Activated gamma-delta T cell treated with Interleukin-2 at 50 U/mL for 16 hours (primary cell): ENCODE measurements around the gene GUK1.
"Not testable (repeated sequence)": the region's sequence is repeated elsewhere in the genome, so short reads cannot be mapped to it uniquely, and the experiment has no call there.

Experiments used
- DNase-seq: peaks from one replicate; pipeline ENCODE4 v3.0.0-alpha.2; 2020

Gene GUK1

GRCh38 chr1:228164561-228165371 is 24.7 kb downstream of the GUK1 start:
- no peak for DNase-seq

DNA sequence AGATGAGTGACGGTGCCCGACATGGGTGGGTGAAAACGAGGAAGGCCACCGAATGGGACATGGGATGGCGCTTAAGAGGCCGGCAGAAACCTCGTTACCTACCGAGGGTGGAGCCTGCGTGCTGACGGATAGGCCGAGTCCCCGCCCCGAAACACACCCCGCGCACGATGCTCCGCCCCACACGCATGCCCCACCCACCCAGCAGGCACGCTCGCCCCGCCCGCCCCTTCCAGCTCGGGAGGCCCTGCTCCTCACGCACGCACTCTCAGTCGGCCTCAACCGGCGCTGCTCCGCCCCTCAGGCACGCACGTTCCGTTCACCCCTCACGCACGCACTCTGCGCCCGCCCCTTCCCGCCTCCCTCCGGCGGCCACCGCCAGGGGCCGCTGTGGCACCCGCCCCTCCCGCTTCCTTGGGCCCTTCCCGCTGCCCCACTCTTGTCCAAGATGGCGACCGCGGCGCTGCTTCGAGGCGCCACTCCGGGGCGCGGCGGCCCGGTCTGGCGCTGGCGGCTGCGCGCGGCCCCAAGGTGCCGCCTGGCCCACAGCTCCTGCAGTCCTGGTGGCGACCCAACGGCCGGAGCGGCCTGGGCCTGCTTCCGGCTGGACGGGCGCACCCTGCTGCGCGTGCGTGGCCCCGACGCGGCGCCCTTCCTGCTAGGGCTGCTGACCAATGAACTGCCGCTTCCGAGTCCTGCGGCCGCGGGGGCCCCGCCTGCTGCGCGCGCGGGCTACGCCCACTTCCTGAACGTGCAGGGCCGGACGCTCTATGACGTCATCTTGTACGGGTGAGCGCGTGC is 25.5 kb downstream of the GUK1 start, which contains the start of gene IBA57:
TSS of gene IBA57 (plus strand) at position 433 of the 798 bp plus-strand sequence. CDS start at position 446, 13 bp downstream.
- peak; percentile 99 for DNase-seq

DNA sequence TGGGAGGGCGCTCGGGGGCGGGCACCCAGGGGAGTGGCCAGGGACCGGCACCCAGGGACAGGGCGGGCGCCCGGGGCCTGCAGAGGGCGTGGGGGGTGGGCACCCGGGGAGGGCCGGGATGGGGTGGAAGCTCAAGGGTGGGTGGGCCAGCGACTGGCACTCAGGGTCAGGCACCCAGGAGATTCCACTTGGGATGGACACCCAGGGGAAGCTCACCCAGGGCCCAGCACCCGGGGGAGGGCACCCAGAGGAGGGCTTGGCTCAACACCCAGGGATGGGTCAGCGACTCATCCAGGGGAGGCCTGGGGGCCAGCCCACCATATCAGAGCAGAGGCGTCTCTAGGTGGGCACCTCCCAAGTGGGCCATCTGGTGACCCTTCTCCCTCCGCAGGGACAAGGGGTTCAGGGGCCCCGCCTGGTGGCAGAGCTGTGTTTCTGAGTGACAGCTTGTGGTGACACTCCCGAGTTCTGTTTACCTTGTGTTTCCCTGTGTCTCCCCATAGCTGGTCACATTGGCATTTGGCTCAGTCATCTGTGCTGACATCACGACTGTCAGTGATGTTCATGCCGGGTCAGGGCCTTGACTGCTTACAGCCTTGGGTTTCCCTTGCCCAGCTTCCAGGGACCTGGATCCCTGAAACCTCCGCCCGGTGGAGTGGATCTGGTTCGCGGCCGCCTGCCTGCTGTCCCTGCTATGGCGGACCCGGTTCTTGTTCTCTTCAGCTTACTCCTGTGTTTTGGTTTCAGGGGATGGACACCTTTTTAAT is 26.3 kb downstream of the GUK1 start:
- DNase-seq: peak; percentile 43

GRCh38 chr1:228168563-228169270 is 28.6 kb downstream of the GUK1 start:
- DNase-seq: no peak

DNA sequence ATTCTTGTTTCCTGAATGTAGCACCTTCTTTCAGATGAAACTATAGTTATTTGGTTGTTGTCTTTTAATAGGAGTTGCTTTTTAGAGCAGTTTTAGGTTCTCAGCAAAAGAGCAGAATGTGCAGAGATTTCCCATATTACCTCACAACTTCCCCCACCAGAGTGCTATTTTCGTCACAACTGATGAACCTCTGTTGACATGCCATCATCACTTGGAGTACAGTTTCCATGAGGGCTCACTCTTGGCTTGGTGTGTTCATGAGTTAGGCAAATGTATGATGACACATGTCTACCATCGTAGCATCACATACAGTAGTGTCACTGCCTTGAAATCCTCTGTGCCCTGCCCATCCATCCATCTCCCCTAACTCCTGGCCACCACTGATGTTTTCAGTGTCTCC is 29.3 kb downstream of the GUK1 start:
- DNase-seq: no peak

DNA sequence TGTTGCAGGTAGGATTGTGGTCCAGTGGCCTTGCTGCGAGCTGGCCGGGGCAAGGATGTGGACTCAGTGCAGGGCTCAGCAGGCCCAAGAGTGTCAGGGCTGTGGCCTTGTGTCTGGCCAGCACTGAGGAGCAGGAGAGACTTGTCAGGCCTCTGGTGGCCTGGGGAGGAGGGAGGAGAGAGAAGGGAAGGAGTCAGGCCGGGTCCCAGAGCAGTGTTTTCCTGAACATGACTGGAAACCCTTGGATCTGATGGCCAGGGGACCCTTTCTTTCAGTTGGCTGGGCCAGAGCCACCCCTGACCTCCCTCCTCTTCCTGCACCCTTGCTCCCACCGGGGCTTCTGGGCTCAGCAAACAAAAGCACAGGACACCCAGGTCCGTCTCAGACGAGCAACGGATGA is 30.6 kb downstream of the GUK1 start:
- no peak for DNase-seq

DNA sequence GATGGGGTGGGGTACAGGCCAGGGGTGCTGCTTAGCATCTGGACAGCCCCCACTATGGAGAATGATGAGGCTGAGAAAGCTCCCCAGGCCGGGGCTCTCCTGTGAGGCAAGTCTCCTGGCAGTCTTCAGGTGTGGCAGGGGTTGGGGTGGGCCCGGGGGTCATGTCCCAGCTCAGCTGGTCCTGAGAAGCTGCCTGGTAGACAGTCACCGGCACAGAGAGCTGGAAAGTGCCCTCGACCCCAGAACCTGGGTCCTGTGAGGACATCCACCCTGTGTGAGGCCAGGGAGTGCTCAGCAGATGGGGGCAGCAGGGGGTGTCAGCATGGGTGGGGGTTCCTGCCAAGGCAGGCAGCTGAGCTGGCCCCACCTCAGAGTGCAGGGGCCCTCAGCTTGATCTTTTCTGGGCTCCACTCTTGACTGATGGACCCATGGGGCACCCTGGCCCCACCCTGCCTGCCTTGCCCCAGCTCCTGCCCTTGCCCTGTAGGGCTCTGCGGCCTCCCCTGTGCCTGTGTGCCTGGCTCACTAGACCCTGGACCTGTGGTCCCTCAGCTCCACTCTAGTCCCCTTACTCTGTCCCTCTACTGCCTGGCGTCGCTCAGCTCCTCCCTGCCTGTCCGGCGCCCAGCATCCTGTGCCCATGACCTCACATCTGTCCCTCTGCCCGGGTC is 31.3 kb downstream of the GUK1 start:
- no peak for DNase-seq

GRCh38 chr1:228172591-228173527 is 32.8 kb downstream of the GUK1 start:
- no peak for DNase-seq

DNA sequence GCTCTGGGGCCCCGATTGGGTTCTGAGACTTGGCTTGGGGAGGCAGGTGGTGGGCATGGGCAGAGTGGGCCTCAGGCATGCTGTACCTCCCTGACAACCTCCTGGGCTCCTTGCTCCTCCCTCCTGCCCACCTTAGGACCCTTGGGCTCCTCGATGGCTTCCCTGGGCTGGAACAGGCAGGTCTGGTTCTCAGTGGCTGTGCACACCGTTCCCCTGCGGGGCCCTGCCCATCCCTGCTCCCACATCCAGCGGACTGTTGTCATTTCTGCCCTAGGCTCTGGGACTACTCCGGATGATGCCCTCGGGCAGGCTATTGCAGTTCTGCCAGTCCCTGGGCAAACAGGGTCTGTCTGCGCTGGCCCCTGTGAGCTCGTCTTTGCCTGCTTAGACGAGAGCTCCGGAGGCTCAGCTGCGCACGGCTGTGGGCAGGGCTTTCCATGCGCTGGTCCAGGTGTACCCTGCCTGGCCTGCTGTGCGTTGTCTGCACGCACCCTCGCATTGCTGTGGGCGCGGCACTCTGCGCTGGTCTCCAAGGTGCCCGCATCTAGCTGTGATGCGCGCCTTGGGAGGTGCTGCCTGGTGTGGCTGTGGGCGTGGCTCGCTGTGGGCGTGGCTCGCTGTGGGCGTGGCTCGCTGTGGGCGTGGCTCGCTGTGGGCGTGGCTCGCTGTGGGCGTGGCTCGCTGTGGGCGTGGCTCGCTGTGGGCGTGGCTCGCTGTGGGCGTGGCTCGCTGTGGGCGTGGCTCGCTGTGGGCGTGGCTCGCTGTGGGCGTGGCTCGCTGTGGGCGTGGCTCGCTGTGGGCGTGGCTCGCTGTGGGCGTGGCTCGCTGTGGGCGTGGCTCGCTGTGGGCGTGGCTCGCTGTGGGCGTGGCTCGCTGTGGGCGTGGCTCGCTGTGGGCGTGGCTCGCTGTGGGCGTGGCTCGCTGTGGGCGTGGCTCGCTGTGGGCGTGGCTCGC is 33.7 kb downstream of the GUK1 start:
- DNase-seq: not testable (repeated sequence)

DNA sequence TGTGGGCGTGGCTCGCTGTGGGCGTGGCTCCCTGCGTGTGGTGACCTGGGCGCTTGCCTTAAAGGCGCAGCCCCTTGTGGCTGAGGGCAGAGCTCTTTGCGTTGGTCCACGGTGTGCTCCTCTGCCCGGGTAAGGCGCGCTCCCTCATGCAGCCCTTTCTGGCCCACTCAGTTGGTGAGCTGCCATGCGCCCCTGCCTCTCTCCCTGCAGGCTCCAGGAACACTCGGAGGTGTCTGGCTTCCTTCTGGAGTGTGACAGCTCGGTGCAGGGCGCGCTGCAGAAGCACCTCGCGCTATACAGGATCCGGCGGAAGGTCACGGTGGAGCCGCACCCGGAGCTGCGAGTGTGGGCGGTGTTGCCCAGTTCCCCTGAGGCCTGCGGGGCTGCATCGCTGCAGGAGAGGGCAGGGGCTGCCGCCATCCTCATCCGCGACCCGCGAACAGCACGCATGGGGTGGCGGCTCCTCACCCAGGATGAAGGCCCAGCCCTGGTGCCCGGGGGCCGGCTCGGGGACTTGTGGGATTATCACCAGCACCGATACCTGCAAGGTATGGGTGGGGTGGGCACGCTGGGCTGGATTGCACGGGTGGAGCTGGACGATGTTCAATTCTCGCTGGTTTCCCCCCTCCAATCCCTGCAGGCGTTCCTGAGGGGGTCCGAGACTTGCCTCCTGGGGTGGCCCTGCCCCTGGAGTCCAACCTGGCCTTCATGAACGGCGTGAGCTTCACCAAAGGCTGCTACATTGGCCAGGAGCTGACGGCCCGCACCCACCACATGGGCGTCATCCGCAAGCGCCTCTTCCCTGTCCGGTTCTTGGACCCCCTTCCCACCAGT is 34.6 kb downstream of the GUK1 start:
- DNase-seq: no peak

GRCh38 chr1:228175316-228176023 is 35.4 kb downstream of the GUK1 start:
- no peak for DNase-seq

GRCh38 chr1:228176024-228176395 is 35.9 kb downstream of the GUK1 start:
- no peak for DNase-seq

- no peak for DNase-seq
Observed at GRCh38 chr1:228176461-228177182, 36.5 kb downstream of the GUK1 start.

DNA sequence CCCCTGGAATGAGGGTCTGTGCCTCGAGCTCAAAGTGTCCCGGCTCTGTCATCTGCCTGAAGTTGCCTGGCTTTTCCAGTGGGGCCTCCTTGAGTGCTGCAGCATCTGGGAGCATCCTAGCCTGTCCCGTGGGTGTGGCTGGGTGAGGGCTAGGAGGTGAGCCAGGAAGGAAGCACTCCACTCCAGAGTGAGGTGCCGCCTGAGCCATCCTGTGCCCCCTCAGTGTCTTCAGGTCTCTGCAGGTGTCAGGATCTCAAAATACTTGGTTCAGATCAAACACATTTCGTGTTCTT is 37.0 kb downstream of the GUK1 start:
- no peak for DNase-seq

DNA sequence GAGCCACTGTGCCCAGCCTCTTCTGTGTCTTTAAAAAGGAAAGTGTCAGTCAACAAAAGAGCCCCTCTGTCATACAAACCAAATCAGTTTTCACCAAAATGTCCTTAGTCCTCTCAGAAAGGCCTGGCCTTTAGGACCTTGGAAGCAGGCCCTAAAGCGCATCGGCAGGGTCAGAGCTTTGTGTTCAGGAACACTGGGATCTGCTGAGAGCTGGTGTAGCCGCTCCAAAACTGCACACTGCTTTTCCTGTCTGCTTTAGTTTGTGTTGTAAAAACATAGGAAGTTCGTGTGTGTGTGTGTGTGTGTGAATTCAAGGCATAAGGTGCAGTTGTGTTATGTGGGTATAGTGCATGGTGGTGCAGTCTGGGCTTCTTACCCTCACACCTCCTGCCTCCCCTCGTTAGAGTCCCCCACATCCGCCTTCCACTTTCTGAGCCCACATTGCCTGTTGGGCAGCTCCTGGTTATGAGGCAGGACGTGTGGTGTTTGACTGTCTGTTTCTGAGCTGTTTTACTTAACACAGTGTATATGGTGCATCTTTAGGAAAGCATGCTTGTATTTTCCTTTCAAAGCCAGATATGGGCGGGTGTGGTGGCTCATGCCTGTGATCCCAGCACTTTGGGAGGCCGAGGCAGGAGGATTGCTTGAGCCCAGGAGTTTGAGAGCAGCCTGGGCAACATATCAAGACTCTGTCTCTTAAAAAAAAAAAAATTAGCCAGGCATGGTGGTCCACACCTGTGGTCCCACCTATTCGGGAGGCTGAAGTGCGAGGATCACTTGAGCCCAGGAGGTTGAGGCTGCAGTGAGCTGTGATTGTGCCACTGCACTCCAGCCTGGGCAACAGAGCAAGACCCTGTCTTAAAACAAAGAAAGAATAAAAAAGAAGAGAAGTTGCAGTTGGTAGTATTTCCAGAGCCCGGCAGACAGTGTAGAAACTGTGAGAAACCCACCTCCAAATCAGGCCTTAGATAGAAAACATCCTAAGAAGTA is 37.9 kb downstream of the GUK1 start:
- no peak for DNase-seq
